ENCODE results near the gene GATAD2A.

The GATAD2A gene

DNA sequence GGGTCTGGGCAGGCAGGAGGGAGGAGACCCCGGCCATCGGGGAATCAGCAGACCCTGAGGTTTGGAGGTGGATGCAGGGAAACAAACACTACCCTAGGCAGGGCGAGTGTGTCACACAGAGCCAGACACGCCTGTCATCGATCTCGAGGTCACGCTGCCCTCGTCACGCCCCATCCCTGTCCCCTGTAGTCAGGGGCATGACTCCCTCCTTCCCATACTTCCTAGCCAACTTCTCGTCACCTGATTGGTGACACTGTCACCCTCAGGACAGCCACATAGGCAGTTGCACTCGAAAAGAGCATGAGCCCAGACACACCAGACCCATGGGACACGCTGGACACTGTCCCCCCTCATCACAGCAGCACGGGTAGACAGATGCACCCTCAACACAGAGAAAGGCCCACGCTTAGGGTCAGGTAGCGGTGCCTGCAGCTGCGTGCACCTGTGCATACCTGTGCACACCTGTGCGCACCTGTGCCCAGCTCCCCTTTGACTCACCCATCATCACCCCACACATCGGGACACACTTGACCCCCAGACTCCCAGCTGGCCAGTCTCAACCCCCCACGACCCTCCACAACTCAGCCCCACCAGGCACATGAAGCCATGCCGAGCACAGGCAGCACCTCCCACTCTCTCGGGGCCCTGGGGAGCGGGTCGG, 144.5 kb downstream of the GATAD2A start:
- no peak for DNase-seq

GRCh38 chr19:19550485-19550929, 145.0 kb downstream of the GATAD2A start:
- DNase-seq = no peak

- DNase-seq = no peak
These were observed 145.7 kb downstream of the GATAD2A start for GRCh38 chr19:19550972-19551852.

DNA sequence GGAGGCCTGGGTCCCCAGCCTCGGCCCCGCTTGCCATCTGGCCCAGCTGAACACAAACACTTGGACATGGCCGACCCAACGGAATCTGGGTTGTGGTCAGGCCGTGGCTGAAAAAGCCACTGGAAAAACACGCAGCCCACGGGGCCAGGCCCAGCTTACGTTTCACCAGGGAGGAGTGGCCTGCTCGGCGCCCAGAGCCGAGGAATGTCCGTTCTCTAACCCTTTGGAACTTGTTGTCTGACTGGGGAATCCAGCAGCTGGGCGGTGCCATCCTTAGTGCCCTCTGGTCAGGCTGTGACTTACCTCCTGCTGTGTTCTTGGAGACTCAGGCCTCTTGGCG, 146.3 kb downstream of the GATAD2A start:
- no peak for DNase-seq

- DNase-seq = no peak
These were observed 147.3 kb downstream of the GATAD2A start for GRCh38 chr19:19552798-19553197.

DNA sequence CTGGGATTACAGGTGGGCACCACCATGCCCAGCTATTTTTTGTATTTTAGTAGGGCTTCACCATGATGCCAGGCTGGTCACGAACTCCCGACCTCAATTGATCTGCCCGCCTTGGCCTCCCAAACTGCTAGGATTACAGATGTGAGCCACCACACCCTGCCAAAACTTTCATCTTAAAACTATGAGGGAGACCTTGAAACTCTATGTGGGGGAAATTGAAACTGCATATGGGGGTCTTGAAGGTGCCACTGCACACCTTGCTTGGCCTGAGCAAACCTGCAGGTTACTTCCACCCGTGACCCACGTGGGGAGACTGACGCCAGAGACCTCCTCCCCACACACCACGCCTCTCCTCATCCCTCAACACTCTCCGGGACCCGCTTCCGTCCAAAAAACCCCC, 148.2 kb downstream of the GATAD2A start:
- DNase-seq = no peak

DNA sequence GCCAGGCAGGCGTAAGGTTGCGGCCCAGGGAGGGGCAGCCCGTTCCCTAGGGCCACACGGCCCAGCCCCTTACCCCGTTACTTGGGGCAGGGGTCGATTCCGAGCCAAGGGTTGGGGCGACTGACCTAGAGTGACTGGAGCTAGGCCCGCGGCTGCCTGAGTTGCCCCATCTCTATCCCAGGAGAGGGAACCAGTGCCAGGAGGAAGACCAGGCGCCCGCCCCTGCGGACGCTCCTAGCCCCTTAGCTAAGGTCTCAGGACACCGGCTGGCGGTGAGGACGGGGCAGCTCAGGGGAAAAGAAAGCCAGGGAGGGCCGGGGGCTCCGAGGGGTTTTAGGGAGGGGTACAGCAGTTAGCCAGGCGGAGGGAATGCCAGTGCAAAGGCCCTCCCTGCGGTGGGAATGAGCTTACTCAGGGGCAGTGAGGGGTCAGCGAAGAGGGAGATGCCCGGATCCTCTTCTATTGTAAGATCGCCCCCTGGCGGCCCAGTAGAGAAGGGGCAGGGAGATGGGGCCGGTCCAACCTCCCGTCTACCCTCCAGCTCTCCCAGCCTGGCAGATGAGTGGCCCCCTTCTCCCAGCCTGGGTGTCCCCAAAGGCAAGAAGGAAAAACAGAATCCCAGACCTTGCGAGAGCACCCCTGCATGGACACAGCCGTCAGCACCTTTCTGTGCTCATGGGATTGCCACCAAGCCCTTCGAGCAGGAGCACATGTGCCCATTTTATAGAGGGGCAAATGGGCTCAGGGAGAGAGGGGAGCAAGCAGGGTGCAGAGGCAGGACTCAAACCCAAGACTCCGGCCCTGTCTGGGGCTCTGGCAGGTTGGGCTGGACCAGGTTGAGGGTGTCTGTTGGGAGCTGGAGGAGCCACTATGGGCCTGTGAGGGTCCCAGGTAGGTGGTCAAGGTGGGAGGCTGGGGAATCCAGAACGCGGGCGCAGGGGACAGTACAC, 148.9 kb downstream of the GATAD2A start:
- no peak for DNase-seq

DNA sequence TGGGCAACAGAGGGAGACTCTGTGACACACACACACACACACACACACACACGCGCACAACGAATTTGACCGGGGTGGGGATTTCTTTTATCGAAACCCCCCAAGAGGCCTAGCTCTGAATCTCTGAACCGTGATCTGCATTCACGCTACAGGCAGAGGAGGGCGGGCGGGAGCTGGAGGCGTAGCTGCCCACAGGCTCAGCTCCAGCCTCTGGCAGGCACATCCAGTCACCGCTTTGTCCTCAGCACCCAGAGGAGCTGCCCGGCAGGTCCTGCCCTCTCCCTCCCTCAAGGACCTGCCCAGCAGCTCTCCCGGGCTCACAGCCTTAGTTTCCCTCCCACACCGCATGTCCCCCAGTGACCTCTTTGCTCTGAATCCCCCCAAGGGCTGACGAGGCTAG, 152.6 kb downstream of the GATAD2A start:
- DNase-seq = no peak

Measured in GOT3 (cell line).